B cell (primary cell): ENCODE measurements around the gene ACTN1.

Experiments used
- CTCF ChIP-seq: fragments of 200-600 bp; IDR thresholded peaks from one replicate; pipeline ENCODE4 v1.8.0; 2022; ENCODE audit warnings: antibody characterized with exemption, mild to moderate bottlenecking
- EZH2 ChIP-seq: IDR thresholded peaks from 2 replicates; pipeline ENCODE4 v1.6.1; 2012; ENCODE audit warnings: borderline replicate concordance, low read depth, mild to moderate bottlenecking, moderate library complexity, low read length; ENCODE audit not compliant: insufficient read depth, poor library complexity, severe bottlenecking

GRCh38 chr14:68978172-68978911 is 760 bp downstream of the ACTN1 start:
- TF ChIP-seq CTCF = no peak
- no peak for TF ChIP-seq EZH2
